Panc1 (cell line): ENCODE data around the gene SPATA16. TPM values are rescaled to one million over a fixed set of nuclear protein-coding genes. Genes with fewer than 3 reads are reported as not detected.

Experiments
- ATAC-seq: fragments of 200-7000 bp; cut with Tn5 transposase; 2 replicates; pipeline ENCODE4 v1.9.1; 2020; ENCODE audit warnings: mild to moderate bottlenecking, moderate library complexity
- BruUV-seq: library from RNA; stranded (reverse); fragments of 400-500 nt; replicated peaks from 2 replicates; lab custom pipeline; 2021; lab: Mats Ljungman, UMichigan
- CTCF ChIA-PET: fragments of 300-600 bp; sonication (Branson Sonifier 250); formaldehyde crosslinking; loops from one replicate; lab custom pipeline; 2022; ENCODE audit warnings: antibody characterized with exemption; lab: Charles Lee
- POLR2A ChIA-PET: fragments of 300-600 bp; sonication (Branson Sonifier 250); formaldehyde crosslinking; loops from one replicate; lab custom pipeline; 2022; ENCODE audit warnings: antibody characterized with exemption; lab: Charles Lee
- DNase-seq: peaks from one replicate; pipeline ENCODE4 v3.0.0-alpha.2; 2010; ENCODE audit warnings: low read depth, low spot score
- H3K27ac ChIP-seq: 2 replicates; pipeline ENCODE4 v1.5.1; 2011; ENCODE audit warnings: mild to moderate bottlenecking, low read length, inconsistent platforms
- H3K27me3 ChIP-seq: fragments of 200-500 bp; sonication (Bioruptor generic); 2 replicates; pipeline ENCODE4 v1.6.0; 2014; ENCODE audit warnings: low read length, inconsistent platforms; ENCODE audit not compliant: control insufficient read depth, insufficient read depth
- H3K36me3 ChIP-seq: fragments of 200-500 bp; sonication (Bioruptor generic); 2 replicates; pipeline ENCODE4 v1.5.1; 2014; ENCODE audit warnings: inconsistent platforms, mild to moderate bottlenecking, low read length, moderate library complexity; ENCODE audit not compliant: control insufficient read depth, insufficient read depth
- H3K4me1 ChIP-seq: 2 replicates; pipeline ENCODE4 v1.5.1; 2011; ENCODE audit warnings: inconsistent platforms, mild to moderate bottlenecking, low read length, moderate library complexity; ENCODE audit not compliant: control insufficient read depth, insufficient read depth
- H3K4me3 ChIP-seq, 2 experiments: 2 replicates each; pipeline ENCODE4 v1.5.1; 2011 to 2012; ENCODE audit warnings: low read depth in 2 of 2, low read length in 2 of 2, mild to moderate bottlenecking in 2 of 2, inconsistent platforms in 1 of 2, moderate library complexity in 1 of 2
- H3K9me3 ChIP-seq: fragments of 200-500 bp; sonication (Bioruptor generic); 2 replicates; pipeline ENCODE4 v1.5.1; 2014; ENCODE audit warnings: low read depth, mild to moderate bottlenecking, inconsistent platforms, low read length, moderate library complexity; ENCODE audit not compliant: control insufficient read depth, insufficient read depth
- POLR2AphosphoS5 ChIP-seq: IDR thresholded peaks from 2 replicates; pipeline ENCODE4 v1.6.1; 2012; ENCODE audit warnings: mild to moderate bottlenecking, low read depth, low read length, moderate library complexity
- SIN3A ChIP-seq: IDR thresholded peaks from 2 replicates; pipeline ENCODE4 v1.6.1; 2012; ENCODE audit warnings: low read depth, mild to moderate bottlenecking, low read length, moderate library complexity, borderline replicate concordance; ENCODE audit not compliant: insufficient read depth
- TCF7L2 ChIP-seq: IDR thresholded peaks from 2 replicates; pipeline ENCODE4 v1.6.1; 2011; ENCODE audit warnings: mild to moderate bottlenecking, low read depth, low read length, inconsistent platforms
- in situ Hi-C: cut with HindIII; loops from 2 replicates; pipeline ENCODE4 v1.10.0; 2016; ENCODE audit warnings: low sequenced_read_pairs, low pct_unique_long_range_greater_than_20kb
- intact Hi-C: fragments of 100-400 bp; cut with micrococcal nuclease; formaldehyde crosslinking; loops from one replicate; pipeline ENCODE4 v1.10.0; 2022; ENCODE audit not compliant: unreplicated experiment
- total RNA-seq: library from RNA; stranded (reverse); gene quantifications from one replicate; pipeline ENCODE4 v1.2.1, GENCODE V29; 2021; ENCODE audit not compliant: unreplicated experiment
- TF ChIP-seq, protein P1 (sequence below): fragments of 450-650 bp; IDR thresholded peaks from 2 replicates; pipeline ENCODE4 v1.5.1; 2017; ENCODE audit warnings: mild to moderate bottlenecking
- TF ChIP-seq, protein P2 (sequence below), 2 experiments: IDR thresholded peaks; 2 replicates each; pipeline ENCODE4 v1.6.1; 2011 to 2012; ENCODE audit warnings: low read depth in 2 of 2, control low read depth in 1 of 2, low read length in 1 of 2, mild to moderate bottlenecking in 1 of 2, moderate library complexity in 1 of 2; ENCODE audit not compliant: insufficient read depth in 1 of 2

The SPATA16 gene
- total RNA-seq, 1 experiment from 2014 or later, result not detected

DNA sequence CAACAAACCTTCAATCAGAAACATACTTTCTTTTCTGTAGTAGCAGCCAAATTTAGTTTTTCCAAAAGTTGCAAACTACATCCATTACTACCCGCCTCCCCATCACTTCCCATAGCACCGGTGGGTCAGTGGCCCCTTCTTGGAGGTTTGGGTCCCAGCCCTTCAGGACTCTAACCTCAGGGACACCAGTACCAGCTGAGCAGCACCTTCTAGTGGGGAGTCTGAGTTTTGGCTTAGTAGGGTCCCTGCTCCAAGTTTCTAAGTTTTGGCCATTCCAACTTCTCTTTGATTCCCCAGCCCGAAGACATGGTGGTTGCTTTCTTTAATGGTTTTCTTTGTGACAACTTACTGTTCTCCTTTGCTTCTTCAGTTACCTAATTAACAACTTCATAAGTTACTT is 229.9 kb downstream of the SPATA16 start:
- Histone ChIP-seq H3K4me3 (no peak overlapping the region), H3K9me3 (no peaks in the 10 kb centered on the region), H3K27ac (no peak overlapping the region), H3K27me3 (peaks cover under 1% of the 10 kb centered on the region; the same call in 1 of the 2 replicates), H3K4me1 (no peaks in the 10 kb centered on the region), H3K36me3 (no peaks in the 10 kb centered on the region)
- TF ChIP-seq POLR2AphosphoS5, result no peak
- TF ChIP-seq SIN3A, result no peak
- TF ChIP-seq TCF7L2, result no peak
- TF ChIP-seq, protein P1, sequence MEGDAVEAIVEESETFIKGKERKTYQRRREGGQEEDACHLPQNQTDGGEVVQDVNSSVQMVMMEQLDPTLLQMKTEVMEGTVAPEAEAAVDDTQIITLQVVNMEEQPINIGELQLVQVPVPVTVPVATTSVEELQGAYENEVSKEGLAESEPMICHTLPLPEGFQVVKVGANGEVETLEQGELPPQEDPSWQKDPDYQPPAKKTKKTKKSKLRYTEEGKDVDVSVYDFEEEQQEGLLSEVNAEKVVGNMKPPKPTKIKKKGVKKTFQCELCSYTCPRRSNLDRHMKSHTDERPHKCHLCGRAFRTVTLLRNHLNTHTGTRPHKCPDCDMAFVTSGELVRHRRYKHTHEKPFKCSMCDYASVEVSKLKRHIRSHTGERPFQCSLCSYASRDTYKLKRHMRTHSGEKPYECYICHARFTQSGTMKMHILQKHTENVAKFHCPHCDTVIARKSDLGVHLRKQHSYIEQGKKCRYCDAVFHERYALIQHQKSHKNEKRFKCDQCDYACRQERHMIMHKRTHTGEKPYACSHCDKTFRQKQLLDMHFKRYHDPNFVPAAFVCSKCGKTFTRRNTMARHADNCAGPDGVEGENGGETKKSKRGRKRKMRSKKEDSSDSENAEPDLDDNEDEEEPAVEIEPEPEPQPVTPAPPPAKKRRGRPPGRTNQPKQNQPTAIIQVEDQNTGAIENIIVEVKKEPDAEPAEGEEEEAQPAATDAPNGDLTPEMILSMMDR, result no peak
- TF ChIP-seq, protein P2, sequence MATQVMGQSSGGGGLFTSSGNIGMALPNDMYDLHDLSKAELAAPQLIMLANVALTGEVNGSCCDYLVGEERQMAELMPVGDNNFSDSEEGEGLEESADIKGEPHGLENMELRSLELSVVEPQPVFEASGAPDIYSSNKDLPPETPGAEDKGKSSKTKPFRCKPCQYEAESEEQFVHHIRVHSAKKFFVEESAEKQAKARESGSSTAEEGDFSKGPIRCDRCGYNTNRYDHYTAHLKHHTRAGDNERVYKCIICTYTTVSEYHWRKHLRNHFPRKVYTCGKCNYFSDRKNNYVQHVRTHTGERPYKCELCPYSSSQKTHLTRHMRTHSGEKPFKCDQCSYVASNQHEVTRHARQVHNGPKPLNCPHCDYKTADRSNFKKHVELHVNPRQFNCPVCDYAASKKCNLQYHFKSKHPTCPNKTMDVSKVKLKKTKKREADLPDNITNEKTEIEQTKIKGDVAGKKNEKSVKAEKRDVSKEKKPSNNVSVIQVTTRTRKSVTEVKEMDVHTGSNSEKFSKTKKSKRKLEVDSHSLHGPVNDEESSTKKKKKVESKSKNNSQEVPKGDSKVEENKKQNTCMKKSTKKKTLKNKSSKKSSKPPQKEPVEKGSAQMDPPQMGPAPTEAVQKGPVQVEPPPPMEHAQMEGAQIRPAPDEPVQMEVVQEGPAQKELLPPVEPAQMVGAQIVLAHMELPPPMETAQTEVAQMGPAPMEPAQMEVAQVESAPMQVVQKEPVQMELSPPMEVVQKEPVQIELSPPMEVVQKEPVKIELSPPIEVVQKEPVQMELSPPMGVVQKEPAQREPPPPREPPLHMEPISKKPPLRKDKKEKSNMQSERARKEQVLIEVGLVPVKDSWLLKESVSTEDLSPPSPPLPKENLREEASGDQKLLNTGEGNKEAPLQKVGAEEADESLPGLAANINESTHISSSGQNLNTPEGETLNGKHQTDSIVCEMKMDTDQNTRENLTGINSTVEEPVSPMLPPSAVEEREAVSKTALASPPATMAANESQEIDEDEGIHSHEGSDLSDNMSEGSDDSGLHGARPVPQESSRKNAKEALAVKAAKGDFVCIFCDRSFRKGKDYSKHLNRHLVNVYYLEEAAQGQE (IDR thresholded peaks at IDR 0.05; ENCODE audit: insufficient read depth in 1 of 2, low read depth in 2 of 2, low read length in 1 of 2), result no peak
- in situ Hi-C loops, result no loop called here
- intact Hi-C loops, result no loop called here
- ChIA-PET POLR2A (no interaction called here), CTCF (no interaction called here)
- BruUV-seq, result no TSS peak
- no peak for DNase-seq
- no peak for ATAC-seq

DNA sequence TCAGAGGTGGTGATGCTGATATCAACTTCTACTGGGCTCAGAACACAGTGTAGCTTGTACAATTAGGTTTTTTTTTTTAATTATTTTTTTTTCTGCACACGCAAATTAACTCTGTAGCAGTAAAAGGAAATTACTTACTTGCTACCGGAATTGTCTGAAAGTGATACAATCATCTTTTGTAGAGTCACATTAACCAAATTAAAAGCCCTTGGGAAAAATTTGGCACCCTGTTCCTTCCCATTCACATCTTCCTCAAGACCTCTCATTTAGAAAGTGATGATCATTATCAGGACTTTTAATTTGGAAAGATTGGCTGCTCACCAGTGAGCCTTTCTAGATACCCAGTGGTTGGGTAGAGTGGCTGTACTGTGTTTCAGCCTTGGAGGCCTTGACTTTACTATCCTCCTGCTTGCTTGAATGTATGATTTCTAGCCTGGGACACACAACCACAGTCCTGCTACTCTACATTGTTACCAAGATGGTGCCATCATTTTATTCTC is 232.2 kb downstream of the SPATA16 start:
- intact Hi-C loops, result no loop called here
- ChIA-PET POLR2A (no interaction called here), CTCF (no interaction called here)
- Histone ChIP-seq H3K27ac (no peak overlapping the region), H3K36me3 (no peaks in the 10 kb centered on the region), H3K9me3 (no peaks in the 10 kb centered on the region), H3K4me3 (no peak overlapping the region), H3K27me3 (peaks cover 7% of the 10 kb centered on the region; the same call in 1 of the 2 replicates), H3K4me1 (no peaks in the 10 kb centered on the region)
- in situ Hi-C loops, result no loop called here
- DNase-seq (no peak), ATAC-seq (no peak)
- no TSS peak for BruUV-seq
- TF ChIP-seq, protein P2 (IDR thresholded peaks at IDR 0.05; ENCODE audit: insufficient read depth in 1 of 2, low read depth in 2 of 2, low read length in 1 of 2), result no peak
- TF ChIP-seq POLR2AphosphoS5, result no peak
- TF ChIP-seq, protein P1, result no peak
